RWPE2 (cell line): Measurements from ENCODE around the gene CDK14.

Experiments
- ATAC-seq: fragments of 200-7000 bp; cut with Tn5 transposase; 3 replicates; pipeline ENCODE4 v1.9.1; 2021; ENCODE audit warnings: low read depth
- DNase-seq: peaks from one replicate; pipeline ENCODE4 v3.0.0-alpha.2; 2020; ENCODE audit warnings: low spot score
- H3K27ac ChIP-seq: fragments of 450-650 bp; 2 replicates; pipeline ENCODE4 v1.5.1; 2017; ENCODE audit warnings: mild to moderate bottlenecking; ENCODE audit not compliant: poor library complexity, severe bottlenecking
- H3K27me3 ChIP-seq: fragments of 250-450 bp; sonication (Bioruptor Pico); 2 replicates; pipeline ENCODE4 v1.5.1; 2021; ENCODE audit warnings: mild to moderate bottlenecking, moderate library complexity; ENCODE audit not compliant: insufficient read depth, poor library complexity, severe bottlenecking
- H3K36me3 ChIP-seq: fragments of 250-450 bp; sonication (Bioruptor Pico); 2 replicates; pipeline ENCODE4 v1.5.1; 2020; ENCODE audit warnings: low read depth, mild to moderate bottlenecking, moderate library complexity
- H3K4me1 ChIP-seq: fragments of 250-450 bp; sonication (Bioruptor Pico); 2 replicates; pipeline ENCODE4 v1.5.1; 2021; ENCODE audit warnings: mild to moderate bottlenecking, moderate library complexity; ENCODE audit not compliant: insufficient read depth, poor library complexity, severe bottlenecking
- H3K4me3 ChIP-seq: fragments of 250-450 bp; sonication (Bioruptor Pico); 2 replicates; pipeline ENCODE4 v1.5.1; 2021; ENCODE audit warnings: mild to moderate bottlenecking, moderate library complexity; ENCODE audit not compliant: severe bottlenecking
- H3K9me3 ChIP-seq: fragments of 250-450 bp; sonication (Bioruptor Pico); 2 replicates; pipeline ENCODE4 v1.5.1; 2021; ENCODE audit warnings: mild to moderate bottlenecking, moderate library complexity; ENCODE audit not compliant: severe bottlenecking
- TF ChIP-seq, protein P1 (sequence below): fragments of 450-650 bp; IDR thresholded peaks from one replicate; pipeline ENCODE4 v1.5.1; 2017; ENCODE audit warnings: mild to moderate bottlenecking, moderate library complexity; ENCODE audit not compliant: poor library complexity, severe bottlenecking

The CDK14 gene

DNA sequence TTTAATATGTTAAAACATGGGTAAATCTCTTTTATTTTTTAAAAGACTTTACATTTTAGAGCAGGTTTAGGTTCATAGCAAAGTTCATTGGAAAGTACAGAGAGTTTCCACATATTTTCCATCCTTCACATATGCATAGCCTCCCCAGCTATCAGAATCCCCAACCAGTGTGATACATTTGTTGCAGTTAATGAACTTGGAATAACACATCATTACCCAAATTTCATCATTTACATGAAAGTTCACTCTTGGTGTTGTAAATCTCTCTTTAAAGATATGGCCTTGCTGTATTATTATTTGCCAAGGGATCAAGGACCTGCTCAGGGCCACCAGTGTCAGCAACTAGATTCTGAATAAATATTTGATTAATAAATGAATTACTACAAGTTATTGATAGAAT lies 263.4 kb downstream of the CDK14 start:
- Histone ChIP-seq H3K27me3 (no peaks in the 10 kb centered on the region), H3K9me3 (no peaks in the 10 kb centered on the region), H3K4me3 (no peak overlapping the region), H3K27ac (no peak overlapping the region), H3K36me3 (no peaks in the 10 kb centered on the region), H3K4me1 (no peaks in the 10 kb centered on the region)
- ATAC-seq (no peak), DNase-seq (no peak)
- TF ChIP-seq, protein P1, sequence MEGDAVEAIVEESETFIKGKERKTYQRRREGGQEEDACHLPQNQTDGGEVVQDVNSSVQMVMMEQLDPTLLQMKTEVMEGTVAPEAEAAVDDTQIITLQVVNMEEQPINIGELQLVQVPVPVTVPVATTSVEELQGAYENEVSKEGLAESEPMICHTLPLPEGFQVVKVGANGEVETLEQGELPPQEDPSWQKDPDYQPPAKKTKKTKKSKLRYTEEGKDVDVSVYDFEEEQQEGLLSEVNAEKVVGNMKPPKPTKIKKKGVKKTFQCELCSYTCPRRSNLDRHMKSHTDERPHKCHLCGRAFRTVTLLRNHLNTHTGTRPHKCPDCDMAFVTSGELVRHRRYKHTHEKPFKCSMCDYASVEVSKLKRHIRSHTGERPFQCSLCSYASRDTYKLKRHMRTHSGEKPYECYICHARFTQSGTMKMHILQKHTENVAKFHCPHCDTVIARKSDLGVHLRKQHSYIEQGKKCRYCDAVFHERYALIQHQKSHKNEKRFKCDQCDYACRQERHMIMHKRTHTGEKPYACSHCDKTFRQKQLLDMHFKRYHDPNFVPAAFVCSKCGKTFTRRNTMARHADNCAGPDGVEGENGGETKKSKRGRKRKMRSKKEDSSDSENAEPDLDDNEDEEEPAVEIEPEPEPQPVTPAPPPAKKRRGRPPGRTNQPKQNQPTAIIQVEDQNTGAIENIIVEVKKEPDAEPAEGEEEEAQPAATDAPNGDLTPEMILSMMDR: no peak

DNA sequence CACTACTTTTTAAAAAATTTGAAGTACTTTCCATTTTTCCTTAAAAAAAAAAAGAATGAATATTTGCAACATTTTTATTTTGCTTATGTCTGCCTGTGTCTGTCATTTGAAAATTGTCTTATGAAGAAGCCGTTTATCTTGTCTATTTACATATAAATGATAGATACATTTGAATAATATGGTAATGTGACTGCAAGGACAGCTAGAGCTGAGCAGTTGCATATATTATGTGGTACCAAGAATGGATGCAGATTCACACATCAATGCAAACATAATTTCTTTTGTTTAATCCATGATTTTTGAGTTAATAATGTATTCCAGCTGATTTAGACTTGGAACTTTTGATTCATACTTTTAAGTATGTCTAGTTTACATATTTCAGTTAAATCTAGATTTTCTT lies 268.0 kb downstream of the CDK14 start:
- Histone ChIP-seq H3K36me3 (0 out of 2 replicates have a peak, but pooled peaks cover 3% of the 10 kb centered on the region), H3K9me3 (no peaks in the 10 kb centered on the region), H3K27me3 (no peaks in the 10 kb centered on the region), H3K27ac (no peak overlapping the region), H3K4me1 (no peaks in the 10 kb centered on the region), H3K4me3 (no peak overlapping the region)
- TF ChIP-seq, protein P1: no peak
- no peak for ATAC-seq
- no peak for DNase-seq

DNA sequence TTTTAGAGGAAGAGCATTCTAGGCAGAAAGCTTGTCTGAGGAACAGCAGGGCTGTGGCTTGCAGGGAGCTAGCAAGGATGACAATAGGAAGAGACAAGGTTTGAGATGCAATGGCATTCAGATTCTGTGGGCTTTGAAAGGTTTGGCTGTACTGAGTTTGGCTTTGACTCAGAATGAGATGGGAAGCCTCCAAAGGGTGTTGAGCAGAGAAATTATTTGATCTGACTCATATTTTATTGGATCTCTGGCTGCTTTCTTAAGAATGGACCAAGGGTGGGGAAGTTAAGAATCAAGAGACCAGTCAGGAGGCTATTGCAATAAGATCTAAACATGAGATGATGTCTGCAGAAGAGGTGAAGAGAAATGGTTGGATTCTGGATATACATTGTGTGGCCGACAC lies 273.2 kb downstream of the CDK14 start:
- H3K4me3 ChIP-seq: no peak overlapping the region
- H3K27ac ChIP-seq: no peak overlapping the region
- DNase-seq (no peak), ATAC-seq (no peak)
- H3K4me1 ChIP-seq: no peaks in the 10 kb centered on the region
- H3K36me3 ChIP-seq: 0 out of 2 replicates have a peak, but pooled peaks cover 3% of the 10 kb centered on the region
- H3K27me3 ChIP-seq: no peaks in the 10 kb centered on the region
- TF ChIP-seq, protein P1: no peak
- no peaks in the 10 kb centered on the region for H3K9me3 ChIP-seq

DNA sequence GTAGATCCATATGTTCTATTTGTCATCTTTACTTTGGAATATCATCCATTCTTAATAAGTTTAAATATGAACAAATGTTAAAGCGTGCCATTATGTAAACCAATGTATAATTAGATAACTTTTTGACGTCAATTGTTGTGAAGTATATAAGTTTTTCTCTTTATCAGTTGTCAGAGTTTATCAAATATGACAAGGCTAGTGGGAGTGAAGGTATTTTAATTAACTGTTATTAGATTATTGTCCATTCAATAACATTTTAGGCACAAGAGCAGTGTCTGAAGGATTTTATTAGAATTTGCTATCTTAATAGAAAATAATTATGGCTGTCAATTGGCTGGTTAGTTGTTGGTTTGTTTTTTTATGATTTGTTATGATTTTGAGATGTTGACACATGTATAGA lies 280.6 kb downstream of the CDK14 start:
- Histone ChIP-seq H3K9me3 (no peaks in the 10 kb centered on the region), H3K4me3 (no peak overlapping the region), H3K4me1 (no peaks in the 10 kb centered on the region), H3K27me3 (no peaks in the 10 kb centered on the region), H3K27ac (no peak overlapping the region), H3K36me3 (peaks cover 9% of the 10 kb centered on the region; the same call in 1 of the 2 replicates)
- ATAC-seq (no peak), DNase-seq (no peak)
- TF ChIP-seq, protein P1: no peak

DNA sequence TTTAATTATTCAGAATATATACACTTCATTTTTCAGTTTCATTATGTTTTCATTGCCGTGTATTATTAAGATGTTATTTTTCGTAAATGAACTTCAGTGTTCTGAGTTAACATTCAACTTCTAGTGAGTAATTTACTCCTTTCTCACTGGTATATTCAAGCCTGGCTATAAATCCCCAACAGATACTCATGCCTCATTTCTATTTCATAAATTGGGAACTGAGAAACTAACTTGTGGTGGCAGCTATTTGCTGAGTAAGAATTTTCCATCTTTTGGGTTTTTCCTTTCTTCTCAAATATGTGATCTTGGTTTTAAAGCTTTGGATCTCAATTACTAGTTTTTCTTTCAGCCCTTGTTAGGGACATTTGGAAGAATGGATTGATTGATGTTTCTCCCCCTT lies 281.1 kb downstream of the CDK14 start:
- H3K9me3 ChIP-seq: no peaks in the 10 kb centered on the region
- peaks cover 9% of the 10 kb centered on the region; the same call in 1 of the 2 replicates for H3K36me3 ChIP-seq
- H3K4me1 ChIP-seq: no peaks in the 10 kb centered on the region
- no peak overlapping the region for H3K27ac ChIP-seq
- no peaks in the 10 kb centered on the region for H3K27me3 ChIP-seq
- TF ChIP-seq, protein P1: no peak
- ATAC-seq: no peak
- no peak overlapping the region for H3K4me3 ChIP-seq
- no peak for DNase-seq
